NCI-H187 treated with DMSO at 0.1 percent for 48 hours (cell line): Measurements from ENCODE around the gene CYP3A4.
"Not testable (repeated sequence)": the region's sequence is repeated elsewhere in the genome, so short reads cannot be mapped to it uniquely, and the experiment has no call there.

Experiments
- DNase-seq: peaks from one replicate; lab custom pipeline; 2025; lab: John Stamatoyannopoulos, UW

CYP3A4 gene

DNA sequence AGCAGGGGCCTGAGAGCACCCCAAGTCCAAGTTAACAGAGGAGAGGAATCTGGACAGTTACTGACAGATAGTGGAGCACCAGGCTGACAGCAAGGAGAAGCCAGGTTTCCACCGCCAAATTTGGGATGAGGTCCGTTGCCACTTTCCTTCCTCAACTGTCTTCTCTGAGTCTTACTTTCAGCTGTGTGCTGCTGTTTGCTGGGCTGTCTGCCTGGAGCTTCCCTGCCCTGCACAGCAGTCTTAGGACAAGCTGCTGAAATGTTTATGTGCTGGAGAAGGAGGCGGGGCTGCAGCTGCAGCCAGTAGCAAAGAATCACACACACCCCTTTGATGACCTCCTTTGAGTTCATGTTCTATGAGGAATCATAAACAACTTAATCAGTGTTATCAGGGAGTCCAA lies 31.6 kb downstream of the CYP3A4 start:
- no peak for DNase-seq

DNA sequence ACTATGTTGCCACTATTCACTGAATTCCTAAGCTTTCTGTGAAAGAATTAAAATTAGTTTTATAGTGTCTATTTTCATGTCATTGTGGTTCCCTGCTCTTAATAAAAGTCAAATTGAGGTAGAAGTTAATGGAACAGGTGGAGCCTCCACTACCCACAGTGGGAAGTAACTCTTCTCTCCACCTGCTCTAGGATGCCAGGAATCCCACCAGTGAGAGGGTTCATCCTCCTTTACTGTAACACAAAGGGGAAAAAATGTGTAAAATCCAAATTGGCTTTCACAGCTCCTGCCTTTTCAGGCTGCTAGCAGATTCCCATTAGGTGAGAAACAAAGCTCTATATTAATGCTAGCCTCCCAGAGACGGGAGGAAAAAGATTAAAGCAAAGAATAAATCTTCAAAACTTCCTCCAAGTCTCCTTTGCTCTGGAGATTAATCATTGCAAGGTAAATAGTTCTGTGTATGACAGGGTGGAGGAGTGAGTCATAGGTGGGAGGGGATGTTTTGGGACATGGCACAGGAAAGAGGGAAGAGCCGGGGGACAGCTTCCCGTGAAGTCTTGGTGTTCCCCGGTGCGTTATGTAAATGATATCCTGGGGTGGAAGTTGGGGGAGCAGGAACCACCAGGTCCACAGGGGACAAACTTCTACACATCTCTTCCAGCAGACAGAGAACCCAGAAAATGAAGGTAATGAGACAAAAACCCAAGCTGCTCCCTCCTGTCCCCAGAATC lies 32.5 kb downstream of the CYP3A4 start:
- DNase-seq = not testable (repeated sequence)

DNA sequence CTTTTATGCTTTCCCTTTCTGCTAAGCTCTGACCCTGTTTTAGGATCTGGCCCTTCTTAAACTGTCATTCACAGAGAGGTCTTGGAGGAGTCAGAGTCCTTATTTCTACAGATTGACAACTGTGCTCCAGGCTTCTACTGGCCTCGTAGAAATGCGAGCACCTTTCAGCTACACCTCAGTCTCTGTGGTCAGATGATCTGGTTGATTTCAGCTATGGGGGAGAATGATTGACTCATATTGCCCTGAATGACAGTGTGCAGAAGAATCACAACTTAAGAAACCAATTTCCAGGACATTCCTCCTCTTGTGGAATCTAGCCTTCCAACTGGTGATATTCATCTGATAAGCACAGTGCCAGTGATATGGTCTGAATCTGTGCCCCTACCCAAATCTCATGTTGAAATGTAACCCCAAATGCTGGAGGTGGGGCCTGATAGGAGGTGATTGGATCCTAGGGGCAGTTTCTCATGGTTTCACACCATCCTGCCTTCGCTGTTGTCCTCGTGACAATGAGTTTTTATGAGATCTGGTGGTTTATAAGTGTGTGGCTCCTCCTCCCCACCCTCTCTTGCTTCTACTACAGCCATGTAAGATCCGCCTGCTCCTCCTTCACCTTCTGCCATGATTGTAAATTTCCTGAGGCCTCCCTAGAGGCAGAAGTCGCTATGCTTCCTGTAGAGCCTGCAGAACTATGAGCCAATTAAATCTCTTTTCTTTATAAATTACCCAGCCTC lies 35.0 kb downstream of the CYP3A4 start:
- no peak for DNase-seq

DNA sequence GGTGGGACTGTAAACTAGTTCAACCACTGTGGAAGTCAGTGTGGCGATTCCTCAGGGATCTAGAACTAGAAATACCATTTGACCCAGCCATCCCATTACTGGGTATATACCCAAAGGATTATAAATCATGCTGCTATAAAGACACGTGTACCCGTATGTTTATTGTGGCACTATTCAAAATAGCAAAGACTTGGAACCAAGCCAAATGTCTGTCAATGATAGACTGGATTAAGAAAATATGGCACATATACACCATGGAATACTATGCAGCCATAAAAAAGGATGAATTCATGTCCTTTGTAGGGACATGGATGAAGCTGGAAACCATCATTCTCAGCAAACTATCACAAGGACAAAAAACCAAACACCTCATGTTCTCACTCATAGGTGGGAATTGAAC lies 37.1 kb downstream of the CYP3A4 start:
- DNase-seq = not testable (repeated sequence)

DNA sequence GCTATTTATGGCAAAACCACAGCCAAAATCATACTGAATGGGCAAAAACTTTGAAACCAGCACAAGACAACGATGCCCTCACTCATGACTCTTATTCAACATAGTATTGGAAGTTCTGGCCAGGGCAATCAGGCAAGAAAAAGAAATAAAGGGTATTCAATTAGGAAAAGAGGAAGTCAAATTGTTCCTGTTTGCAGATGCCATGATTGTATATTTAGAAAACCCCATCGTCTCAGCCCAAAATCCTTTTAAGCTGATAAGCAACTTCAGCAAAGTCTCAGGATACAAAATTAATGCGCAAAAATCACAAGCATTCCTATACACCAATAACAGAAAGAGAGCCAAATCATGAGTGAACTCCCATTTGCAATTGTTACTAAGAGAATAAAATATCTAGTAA lies 38.6 kb downstream of the CYP3A4 start:
- DNase-seq = not testable (repeated sequence)

DNA sequence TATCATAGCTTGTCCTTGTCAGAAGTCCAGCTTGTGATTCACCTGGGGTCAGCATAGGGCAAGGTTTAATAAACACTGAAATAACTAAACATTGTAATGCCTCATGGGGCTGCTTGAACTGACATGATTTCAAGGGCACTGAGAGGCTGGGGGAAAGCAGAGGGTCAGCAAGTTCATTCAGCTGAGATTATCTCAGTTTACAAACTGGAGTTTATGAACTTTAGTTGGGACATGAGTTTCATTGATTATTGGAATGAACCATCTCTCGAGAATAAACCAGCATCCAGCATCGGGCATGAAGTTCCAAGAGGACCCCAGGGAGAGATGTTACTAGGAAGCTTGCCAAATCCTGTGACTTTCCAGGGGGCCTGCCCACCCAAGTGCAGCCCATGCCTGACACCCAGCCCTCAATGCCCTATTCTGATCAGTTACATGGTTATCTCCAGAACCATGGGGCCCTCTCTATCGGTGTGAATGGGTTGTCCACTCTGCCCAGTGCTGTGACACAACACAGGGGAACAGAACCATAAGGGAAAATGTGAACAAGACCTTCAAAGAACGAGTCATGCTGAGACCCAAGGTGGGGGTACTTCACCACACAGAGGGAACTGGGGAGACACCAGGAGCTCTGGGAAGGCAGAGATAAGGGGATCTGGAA lies 41.1 kb downstream of the CYP3A4 start:
- DNase-seq = no peak

DNA sequence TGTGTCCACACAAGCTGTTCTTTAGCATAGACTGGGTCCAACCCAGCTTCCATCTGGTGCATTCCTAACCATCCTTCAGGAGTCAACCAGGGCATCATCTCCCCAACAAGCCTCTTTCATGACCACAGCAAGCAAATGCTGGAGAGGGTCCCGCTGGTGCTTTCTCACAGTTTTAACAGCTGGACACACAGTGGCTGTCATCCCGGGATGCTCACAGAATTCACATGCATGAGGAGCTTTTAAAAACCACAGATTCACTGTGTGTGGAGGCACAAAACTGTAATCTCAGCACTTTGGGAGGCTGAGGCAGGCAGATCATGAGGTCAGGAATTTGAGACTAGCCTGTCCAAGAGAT lies 42.6 kb downstream of the CYP3A4 start:
- no peak for DNase-seq

DNA sequence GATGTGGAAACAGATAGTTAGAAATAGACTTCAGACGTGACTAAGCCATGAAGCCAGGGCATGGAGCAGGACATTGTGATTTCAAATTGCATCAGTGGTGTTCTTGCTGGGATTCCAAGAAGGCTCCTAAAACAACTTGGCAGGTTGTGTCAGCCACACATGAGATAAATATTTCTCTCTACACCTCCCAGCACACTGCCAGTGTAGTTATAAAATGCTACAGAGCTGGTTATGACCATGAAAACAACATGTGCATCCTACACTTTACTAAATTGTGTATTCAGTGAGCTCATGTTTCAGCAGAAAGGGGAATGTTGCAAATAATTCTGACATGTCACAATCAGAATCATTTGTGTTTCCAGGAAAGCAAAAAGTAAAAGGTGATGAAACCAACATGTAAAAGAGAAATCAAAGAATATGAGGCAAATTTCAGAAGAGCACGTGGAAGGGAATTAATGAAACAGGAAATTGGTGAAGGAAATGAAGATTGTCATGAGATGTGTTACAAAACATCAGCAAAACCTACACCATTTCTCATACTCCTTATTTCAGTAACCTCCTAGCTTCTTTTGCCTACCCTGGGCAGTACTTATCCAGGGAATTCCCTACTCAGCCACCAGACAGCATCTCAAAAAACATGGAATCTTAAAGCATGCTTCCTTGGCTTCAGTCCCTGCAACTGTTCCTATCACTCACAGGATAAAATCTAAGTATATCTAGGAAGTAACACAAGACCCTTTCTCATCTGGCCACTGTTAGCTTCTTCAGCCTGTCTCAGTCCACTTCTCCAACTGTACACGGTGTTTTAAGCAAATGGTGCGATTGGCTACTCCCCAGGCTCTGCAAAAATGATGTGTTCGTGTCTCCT lies 43.2 kb downstream of the CYP3A4 start:
- DNase-seq = no peak

DNA sequence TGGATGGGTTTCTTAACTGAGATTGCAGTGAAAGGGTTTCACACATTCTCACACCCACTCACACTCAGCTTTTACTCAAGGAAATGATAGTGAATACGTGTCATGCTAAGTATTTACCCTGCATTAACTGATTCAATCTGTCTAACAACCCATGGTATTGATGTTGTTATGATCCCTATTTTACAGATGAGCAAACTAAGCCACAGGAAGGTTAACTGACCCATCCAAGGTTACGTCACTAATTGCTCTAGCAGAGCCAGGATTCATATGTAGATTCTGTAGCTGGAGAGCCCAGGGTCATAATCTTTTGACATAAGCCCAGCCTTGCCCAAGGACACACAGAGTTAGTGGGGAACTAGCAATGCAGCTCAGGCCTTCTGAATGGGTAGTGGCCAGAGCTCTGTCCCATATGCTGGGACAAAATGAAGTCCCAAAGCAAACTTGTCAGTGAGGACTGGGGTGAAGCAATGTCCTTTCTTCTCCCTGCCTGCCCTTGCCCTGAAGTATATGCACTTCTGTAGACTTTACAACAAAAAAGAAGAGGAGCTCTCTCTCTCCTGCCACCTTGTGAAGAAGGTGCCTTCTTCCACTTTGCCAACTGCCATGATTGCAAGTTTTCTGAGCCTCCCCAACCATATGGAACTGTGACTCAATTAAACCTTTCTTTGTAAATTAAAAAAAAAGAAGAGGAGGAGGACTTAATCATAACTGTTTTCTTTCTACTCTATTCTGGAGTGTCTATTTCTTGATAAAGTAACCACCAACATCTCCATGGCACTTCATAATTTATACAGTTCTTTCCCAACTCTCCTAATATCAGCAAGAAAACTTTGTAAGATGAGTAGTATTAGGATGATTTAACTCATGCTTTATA lies 44.0 kb downstream of the CYP3A4 start:
- DNase-seq = no peak

DNA sequence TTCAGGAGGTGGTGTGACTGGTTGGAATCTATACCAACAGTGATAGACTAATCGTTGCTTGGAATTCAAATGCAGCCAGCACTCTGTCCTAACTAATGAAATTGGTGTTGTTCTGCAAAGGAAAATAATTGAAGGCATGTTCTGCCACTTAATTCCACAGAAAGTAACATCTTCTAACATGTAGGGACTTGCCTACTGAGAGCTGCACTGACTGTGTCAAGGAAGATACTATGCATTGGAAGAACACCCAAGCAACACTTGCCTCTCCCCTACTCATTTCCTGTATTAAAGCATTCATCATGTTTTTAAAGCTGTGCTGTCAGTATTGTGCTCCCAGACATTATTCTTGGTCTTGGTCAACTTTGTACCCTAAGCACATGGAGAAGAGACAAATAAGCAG lies 46.3 kb downstream of the CYP3A4 start:
- DNase-seq = no peak

DNA sequence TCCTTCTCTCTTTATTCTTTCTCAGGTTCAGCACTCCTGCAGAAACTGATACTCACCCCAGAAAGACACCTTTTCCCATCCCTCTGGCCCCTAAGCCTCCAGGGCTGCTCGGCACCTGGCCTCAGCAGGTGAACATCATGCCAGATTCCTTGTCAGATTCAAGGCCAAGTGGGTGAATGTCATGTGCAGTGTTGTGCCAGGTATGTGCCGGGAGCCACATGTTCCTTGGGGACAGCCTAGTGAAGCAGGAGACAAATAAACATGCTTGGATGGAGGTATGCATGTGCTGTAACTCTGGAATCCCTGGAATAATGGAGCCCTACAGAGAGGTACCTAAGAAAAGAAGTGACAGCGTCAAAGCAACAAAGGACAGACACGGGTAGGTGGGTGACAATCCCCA lies 47.3 kb downstream of the CYP3A4 start:
- DNase-seq = not testable (repeated sequence)

DNA sequence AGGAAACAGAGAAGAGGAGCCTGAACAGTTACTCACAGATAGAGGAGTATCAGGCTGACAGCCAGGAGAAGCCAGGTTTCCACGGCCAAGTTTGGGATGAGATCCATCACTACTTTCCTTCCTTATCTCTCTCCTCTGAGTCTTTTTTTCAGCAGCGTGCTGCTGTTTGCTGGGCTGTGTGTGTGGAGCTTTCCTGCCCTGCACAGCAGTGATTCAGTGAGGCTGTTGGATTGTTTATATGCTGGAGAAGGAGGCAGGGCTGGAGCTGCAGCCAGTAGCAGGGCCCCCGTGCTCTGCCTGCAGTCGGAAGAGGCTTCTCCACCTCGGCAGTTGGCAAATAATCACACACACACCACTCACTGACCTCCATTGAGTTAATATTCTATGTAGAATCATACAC lies 49.0 kb downstream of the CYP3A4 start, which contains the start of gene CYP3A7:
TSS of gene CYP3A7 (minus strand) at position 210 of the 400 bp plus-strand sequence. CDS start at position 107, 103 bp downstream.
- DNase-seq = no peak

DNA sequence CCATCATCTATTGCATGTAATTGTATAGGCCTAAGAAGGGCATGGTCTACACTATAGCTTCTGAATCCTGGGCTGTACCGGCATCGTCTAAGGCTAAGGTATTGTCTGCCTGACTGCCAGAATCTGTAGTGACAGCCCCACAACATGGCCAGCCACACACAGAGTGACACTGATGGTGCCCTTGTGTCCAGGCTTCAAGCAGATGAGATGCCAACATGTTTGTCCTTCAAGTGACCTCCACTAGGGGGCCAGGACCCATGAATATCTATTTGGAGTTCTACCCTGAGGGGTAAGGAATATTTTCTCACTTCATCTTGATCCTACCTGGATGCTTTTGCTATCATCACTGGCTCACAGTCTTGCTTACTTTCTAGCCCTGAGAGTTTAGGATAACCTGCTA lies 50.5 kb downstream of the CYP3A4 start:
- no peak for DNase-seq

DNA sequence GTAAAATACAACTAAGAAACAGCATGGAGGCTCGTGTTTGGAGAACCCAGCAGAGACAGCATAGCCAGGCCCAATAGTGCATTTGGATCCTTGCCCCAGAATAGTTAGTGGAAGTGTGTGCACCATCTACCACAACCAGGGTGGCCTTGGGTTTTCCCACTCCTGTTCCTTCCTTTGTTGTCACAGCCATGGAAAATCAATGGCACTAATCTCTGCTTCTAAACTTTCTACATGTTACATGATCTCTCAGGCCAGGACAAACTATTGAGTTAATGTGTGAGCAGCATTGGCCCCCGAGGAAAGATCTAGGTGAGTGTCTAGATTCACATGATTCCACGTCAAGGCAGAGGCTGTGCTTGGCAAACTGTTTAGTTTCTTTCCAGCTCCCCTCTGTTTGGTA lies 51.0 kb downstream of the CYP3A4 start:
- no peak for DNase-seq

DNA sequence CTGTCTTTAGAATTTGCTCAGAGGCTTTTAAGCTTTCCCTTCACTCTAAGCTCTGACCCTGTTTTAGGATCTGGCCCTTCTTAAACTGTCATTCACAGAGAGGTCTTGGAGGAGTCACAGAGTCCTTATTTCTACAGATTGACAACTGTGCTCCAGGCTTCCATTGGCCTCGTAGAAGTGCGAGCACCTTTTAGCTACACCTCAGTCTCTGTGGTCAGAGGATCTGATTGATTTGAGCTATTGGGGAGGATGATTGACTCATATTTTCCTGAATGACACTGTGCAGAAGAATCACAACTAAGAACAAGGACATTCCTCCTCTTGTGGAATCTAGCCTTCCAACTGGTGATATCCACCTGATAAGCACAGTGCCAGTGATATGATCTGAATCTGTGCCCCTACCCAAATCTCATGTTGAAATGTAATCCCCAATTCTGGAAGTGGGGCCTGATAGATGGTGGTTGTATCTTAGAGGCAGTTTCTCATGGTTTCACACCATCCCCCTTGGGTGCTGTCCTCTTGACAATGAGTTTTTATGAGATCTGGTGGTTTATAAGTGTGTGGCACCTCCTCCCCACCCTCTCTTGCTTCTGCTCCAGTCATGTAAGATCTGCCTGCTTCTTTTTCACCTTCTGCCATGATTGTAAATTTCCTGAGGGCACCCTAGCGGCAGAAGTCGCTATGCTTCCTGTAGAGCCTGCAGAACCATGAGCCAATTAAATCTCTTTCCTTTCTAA lies 52.2 kb downstream of the CYP3A4 start:
- no peak for DNase-seq

DNA sequence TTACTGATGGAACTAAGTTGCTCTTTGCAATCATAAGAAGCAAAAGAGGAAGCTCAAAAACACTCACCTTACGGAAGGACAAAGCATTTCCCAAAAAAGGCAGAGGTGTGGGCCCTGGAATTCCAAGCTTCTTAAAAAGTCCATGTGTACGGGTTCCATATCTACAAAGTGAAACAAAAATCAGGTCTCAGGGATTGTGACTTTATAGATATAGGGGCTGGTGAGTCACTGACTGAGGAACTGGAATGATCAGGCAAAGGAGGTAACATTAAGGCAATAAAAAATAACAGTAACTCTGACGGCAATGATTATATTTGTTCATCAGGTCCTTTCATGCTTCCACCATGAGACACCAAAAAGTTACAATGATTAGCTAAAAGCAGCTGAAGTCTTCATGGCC lies 53.0 kb downstream of the CYP3A4 start:
- DNase-seq = no peak

DNA sequence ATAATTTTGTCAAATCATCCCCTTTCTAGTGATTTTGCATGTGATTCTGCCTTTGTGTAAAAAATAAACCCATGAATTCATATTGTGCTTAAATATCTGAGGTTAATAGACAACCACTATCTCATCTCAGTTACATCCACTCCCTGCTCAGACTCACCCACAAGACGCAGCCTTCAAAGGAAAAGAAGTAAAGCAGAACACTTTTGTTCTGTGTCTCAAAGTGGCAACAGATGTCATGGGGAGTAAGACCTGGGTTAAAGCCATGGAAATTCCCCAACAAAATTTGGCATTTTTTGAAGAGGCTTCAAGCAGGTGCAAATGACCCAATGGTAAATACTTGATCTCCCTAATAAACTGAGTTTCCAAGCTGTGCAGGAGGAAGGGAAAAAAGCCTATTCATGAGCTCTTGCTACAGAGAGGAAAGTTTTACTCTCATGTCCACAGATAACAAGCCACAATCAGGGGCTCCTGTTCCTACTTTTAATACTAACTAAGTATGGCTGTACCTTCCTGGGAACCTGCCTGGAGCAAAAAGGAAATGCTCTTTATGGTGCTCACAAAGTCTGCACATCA lies 53.7 kb downstream of the CYP3A4 start:
- DNase-seq = no peak

DNA sequence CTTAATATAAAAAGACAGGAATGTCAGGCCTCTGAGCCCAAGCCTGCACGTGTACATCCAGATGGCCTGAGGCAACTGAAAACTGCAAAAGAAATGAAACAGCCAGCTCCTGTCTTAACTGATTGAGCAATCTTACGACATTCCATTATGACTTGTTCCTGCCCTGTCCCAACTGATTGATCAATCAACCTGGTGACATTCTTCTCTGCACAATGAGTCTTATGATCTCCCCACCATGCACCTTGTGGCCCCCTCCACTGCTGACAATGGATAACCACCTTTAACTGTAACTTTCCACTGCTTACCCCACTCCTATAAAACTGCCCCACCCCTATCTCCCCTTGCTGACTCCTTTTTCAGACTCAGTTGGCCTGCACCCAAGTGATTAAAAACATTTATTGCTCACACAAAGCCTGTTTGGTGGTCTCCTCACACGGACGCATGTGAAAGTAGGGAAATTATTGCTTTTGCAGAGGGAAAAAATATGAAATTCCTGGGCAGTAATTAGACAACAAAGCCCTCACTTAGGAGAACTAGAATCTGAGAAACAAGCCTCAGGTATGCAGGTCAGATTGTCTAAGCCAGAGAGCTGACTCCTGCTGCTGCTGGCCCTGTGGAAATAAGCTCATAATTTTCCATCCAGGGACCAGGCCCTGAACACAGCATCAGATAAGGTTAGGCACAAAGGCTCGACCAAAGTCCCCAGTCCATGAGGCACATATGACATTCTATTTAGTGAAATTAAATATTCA lies 54.3 kb downstream of the CYP3A4 start:
- no peak for DNase-seq

DNA sequence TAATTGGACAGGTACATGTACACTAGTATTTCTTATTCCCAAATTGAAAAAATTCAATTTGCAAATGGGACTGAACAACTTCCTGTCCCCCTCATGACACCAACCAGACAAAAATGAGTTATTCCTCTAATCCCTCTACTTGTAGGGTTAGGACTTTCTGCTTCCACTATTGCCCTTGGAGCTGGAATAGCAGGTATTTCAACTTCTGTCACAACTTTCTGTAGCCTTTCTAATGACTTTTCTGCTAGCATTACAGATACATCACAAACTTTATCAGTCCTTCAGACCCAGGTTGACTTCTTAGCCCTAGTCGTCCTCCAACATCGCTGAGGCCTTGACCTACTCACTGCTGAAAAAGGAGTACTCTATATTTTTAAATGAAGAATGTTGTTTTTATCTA lies 55.4 kb downstream of the CYP3A4 start:
- no peak for DNase-seq
